ENCODE measurements around the gene ANP32A.
A peak's percentile ranks its signal among the peaks of the same experiment; 100 is the strongest.

The ANP32A gene

DNA sequence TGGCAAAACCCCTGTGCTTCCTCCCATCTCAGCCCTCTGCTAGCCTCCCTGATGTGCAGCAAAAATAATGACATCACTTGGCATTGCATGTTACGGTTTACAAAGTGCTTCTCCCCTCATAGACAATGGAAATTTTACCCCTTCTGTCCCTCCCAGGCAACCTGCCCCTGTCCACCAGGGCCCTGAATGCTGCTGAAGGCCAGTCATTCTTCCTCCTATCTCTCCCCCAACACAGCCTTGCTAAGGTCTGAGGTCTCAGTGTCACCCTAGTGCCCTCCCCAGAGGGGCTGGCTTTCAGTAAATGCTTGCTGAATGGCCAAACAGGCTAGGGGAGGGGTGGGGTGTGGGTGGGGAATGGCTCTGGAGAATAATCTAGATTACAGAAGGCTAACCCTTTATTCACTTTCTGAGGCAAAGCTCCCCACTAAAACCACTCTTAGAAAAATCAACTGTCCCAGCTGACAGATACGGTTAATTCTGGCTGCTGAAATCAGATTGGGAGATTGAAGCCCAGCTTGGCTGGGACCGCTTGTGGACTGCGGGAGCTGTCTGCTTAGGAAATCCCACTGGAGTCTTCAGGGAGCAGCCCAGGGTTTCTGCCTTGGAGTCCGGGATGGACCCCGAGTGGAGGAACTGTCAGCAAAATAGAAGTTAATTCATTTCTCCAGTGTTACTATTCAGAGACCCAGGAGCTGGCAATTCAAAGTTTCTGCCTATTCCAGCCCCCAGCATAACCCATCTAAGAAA lies 22.9 kb downstream of the ANP32A start:
- DNase-seq (ENCODE audit: low spot score): peak; percentile 48

DNA sequence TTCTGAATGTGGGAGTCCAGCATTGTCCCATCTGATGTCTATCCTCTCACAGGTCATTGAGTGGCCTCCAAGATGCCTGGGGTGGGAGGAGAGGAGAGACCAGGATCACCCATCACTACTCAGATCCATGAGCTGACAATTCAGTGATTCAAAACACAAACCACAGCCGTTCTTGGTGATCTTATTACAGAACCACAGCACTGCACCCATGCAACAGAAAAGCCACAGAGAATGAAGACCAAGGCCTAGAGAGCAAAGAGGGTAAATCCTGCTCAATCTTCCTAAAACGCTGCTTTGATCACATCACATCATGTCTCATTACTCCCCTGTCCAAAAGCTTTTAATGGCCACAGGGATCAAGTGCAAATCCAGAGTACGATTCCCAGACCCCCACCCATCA lies 23.5 kb downstream of the ANP32A start:
- no peak for DNase-seq (ENCODE audit: low spot score)

GRCh38 chr15:68796576-68796975 lies 24.1 kb downstream of the ANP32A start:
- no peak for DNase-seq (ENCODE audit: low spot score)

DNA sequence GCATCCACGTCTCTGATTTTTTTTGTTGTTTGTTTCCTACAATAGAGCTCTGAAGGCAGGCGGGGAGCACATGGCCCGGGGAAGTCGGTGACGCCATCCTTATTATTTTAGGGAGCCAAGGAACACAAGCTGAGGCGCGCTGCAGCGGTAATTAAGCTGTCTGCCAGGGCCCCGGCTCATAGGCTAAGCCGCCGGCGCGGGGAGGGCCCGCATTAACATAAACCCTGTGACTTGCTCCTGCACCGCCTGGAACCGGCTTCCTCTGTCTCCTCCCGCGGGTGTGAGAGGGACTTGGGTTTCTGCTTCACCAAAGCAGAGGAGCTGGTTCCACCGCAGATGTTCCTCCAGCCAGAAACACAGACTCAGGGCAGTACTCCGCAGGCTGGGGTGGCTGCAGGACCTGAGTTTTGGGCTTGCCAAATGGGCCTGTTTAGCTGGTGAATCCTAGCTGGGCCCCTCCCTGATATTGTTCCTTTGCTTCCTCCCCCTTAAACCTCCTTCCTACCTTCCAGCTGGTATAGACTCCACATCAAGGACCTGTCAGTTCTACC lies 25.3 kb downstream of the ANP32A start:
- peak; percentile 93 for DNase-seq (ENCODE audit: low spot score)

DNA sequence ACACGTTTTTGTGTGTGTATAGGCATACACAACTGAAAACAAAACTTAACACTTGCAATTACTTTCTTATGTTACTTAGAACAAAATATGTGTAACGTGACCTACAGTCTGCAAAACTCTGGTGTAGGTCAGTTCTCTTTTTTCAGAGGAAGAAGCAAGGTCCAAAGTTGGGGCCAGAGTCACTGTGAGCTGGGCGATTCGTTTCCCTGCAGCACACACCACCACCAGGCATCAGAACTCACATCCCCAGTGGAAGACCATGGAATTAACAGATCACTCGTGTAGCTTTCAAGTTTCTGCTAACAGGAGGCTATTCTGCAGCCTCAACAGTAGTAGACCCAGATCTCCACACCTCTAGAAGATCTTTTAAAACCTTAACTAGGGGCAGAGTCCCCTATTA lies 25.8 kb downstream of the ANP32A start:
- DNase-seq (ENCODE audit: low spot score): no peak

DNA sequence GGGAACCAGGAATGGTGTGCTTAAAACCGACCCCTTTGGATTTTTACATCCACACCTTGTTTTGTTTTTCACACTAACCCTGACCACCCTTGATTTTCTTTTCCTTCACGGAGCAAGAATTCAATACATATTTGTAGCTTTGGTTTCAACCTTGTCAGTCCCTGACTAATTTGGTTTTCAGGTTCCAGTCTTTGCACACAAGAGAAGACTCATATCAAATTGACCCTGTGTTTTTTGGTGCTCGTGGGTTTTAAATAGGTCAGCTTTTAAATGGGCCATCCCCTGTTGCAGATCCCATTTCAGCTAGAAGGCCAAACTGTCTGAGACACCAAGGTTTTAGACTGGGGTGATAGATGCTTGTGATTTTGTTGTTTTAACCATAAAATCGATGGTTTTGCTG lies 26.4 kb downstream of the ANP32A start:
- DNase-seq (ENCODE audit: low spot score): no peak

DNA sequence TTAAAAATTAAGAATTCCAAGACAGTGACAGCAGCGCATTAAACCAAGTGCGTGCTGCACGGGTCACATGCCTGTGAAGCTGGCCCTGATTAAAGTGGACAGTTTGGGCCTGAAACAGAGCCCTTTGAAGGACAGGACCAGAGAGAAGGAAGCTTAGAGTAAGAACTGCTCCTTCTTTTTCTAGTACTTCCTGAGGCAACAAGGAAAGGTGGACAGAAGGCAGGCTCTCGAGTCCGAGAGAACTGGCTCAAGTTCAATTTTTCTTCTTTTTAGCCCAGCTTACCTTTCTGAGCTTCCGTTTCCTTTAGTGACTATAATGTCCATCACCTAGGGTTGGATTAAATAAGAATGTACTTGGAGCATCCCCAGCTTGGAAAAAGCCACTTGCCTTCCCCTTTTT lies 26.9 kb downstream of the ANP32A start:
- DNase-seq (ENCODE audit: low spot score): no peak

GRCh38 chr15:68792901-68793766 lies 27.6 kb downstream of the ANP32A start:
- peak; percentile 62 for DNase-seq (ENCODE audit: low spot score)

DNA sequence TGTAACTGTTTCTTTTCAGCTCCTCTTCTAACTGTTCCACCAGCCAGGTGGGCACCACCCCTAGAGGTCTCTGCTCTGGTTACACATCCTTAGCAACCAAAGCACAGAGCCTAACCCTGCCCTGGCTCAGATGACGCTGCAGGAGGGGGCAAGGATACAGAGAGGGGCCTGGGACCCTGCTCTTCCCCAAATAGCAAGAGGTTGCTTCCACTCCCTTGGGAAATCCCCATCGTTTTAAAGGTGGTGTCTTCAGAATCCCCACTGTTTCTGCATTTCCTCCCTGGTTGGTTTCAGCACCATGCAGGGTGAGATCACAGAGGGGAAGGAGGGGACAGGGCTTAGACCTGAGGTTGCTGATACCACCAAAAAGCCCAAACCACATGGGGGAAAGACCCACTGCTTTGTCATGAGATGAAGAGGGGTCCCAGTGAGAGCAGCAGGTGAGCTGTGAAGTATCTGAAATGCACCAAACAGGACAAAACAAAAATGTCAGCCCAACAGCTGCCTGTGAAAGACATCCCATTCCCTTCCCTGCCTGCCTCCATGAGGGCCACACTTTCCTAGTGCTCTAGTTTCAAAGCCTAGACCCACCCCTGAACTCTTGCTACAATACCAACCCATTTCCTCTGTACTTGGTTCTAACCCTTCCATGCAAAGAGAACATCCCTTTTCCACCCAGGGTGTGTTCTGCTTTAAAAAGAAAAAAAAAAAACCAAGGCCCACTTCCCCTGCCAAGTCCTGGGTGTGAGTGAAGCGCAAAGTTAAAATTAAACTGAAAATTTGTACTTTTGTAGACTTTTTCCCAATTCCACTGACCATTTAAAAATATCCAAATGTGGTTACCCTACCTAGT lies 29.0 kb downstream of the ANP32A start:
- peak; percentile 45 for DNase-seq (ENCODE audit: low spot score)

DNA sequence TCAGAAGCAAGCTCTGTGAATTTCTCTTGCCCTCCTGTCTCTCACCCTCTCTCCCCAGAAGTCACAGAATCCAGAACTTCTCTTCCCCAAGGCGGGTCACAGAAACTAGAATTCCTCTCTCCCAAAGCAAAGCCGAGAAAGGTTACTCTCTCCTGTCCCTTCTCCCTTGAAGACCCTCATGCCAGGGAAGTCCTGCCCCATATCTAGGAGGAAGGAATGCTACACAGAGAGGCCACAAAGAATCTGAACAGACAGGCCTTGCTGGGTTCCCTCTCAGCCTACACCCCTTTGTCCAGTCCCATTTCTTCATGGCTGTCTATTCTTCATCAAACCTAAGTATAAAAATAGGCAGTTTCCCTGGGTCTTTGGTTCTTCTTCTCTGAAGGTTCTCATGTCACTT lies 29.8 kb downstream of the ANP32A start:
- DNase-seq (ENCODE audit: low spot score): no peak

DNA sequence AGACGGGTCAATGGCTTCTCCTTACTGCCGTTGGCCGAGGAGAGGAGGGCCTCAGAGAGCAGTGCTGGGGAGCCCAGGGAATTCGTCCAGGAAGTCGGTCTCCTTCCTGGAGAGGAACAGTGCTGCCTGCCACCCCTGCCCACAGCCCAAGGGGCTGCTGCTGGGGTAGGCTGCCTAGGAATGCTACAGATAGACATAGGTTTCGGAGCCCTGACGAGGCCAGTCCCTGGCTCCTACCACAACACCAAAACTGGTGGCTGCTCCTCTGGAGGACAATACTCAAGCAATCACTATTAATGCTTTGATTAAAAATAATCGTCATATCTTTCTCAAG lies 30.5 kb downstream of the ANP32A start:
- no peak for DNase-seq (ENCODE audit: low spot score)

GRCh38 chr15:68789534-68790241 lies 31.0 kb downstream of the ANP32A start:
- DNase-seq (ENCODE audit: low spot score): peak; percentile 73

GRCh38 chr15:68789091-68789490 lies 31.6 kb downstream of the ANP32A start:
- no peak for DNase-seq (ENCODE audit: low spot score)

GRCh38 chr15:68788264-68788624 lies 32.5 kb downstream of the ANP32A start:
- DNase-seq (ENCODE audit: low spot score): no peak

DNA sequence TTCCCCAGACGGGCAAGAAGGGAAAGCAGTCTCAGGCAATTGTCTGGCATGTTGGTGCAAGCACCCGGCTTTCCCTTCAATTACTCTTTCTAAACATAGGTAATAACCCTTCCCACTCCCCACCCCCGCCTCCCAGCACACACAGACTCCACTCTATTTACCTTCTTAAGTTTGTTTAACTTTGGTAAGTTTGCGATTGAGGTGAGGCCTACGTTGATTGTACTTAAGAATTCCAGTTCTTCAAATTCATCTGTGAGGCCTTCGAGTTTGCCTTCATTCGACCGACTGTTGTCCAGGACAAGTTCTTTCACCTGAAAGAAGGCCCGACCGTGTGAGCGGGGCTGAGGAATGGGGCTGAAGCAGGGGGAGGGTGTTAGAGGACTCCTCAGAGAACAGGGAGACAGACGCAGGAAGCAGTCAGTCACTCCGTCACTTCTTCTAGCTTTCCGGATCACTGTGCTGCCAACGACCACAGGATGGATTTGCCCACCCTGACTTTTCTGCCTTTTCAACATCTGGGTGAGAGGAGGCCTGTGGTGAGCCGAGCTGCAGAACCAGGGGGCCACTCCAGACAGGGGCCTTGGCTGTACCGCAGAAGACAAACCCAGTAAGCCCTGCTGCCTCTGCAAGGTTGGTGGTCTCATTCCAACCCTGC lies 33.0 kb downstream of the ANP32A start:
- DNase-seq (ENCODE audit: low spot score): no peak

GRCh38 chr15:68786753-68787152 lies 33.9 kb downstream of the ANP32A start:
- DNase-seq (ENCODE audit: low spot score): no peak

DNA sequence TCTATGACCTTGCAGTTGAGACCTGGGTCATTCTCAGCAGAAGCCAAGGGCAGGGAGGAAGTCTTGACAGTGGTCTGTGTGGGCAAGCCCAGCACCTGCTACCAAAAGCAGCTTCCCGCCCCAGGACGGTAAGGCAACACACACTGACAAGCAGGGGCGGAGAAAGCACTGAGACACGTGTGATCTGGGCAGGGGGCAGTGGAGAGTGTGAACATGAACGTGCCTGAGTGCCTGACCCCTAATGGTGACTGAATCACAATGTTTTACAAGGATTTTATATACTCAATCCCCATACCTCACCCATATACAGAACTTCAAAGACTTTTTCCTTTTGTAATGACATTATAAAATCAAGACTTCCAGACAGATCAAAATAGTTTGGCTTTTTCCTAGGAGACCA lies 35.2 kb downstream of the ANP32A start:
- no peak for DNase-seq (ENCODE audit: low spot score)

GRCh38 chr15:68784206-68784605 lies 36.5 kb downstream of the ANP32A start:
- no peak for DNase-seq (ENCODE audit: low spot score)

DNA sequence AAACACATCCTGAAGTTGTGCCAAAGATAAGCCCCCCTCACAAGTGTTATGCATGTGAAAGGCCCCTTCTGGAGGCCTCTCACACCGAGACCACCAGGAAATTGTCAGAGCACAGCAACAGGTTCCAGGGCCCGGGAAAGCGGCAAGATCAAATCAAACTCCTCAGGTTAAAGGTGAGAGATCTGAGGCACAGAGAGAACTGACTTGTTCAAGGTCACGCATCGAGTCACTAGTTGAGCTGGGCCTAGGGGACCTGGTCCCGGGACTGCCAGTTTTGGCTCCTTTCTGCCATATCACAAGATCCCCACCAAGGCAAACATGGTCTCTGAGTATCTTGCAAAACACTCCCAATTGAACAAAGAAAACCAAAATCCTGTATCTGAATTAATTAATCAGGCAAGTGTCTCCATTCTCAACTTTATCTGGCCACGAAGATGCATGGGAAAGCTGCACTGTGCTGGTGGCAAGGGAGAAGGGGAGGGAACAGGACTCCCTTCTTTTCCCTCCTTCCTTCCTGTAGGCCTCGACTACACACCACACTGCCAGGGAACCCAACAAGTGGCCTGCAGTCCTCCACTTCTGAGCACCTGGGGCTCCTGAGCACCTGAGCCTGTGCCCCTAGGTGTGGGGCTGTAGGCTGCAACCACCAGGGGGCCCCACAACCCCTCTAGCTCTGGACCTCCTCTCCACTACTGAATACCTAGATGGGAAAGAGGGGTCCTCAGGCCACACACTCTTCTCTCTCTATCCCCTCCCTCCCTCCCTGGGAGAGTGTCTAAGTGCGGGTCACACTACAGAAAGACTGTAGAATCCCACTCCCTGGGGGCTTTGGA lies 37.3 kb downstream of the ANP32A start:
- peak; percentile 73 for DNase-seq (ENCODE audit: low spot score)

- no peak for DNase-seq (ENCODE audit: low spot score)
Measured at GRCh38 chr15:68782589-68783161, 38.0 kb downstream of the ANP32A start.
